Spleen (tissue), 11 donors: ENCODE results near the gene PBOV1. TPM values are rescaled to one million over a fixed set of nuclear protein-coding genes. Genes with fewer than 3 reads are reported as not detected.

Source experiments
- DNase-seq: peaks from one replicate; pipeline ENCODE4 v3.0.0-alpha.2; 2020
- H3K27ac ChIP-seq, 8 donors: fragments of 200-600 bp; sonication (generic) in 7 of 8; 1 replicate in 4 of 8; 2 replicates in 4 of 8; pipeline versions ENCODE4 v1.5.0 to v1.8.0; 2016 to 2021; ENCODE audit warnings: inconsistent platforms in 4 of 8, mild to moderate bottlenecking in 4 of 8, moderate library complexity in 1 of 8
- H3K27me3 ChIP-seq, 7 donors: fragments of 200-600 bp; sonication (generic) in 6 of 7; replicated peaks in 1 of 7; 1 replicate in 4 of 7; 2 replicates in 3 of 7; pipeline versions ENCODE4 v1.5.0 to v1.8.0; 2016 to 2021; ENCODE audit warnings: inconsistent platforms in 3 of 7, mild to moderate bottlenecking in 1 of 7
- H3K36me3 ChIP-seq, 6 donors: fragments of 200-600 bp; sonication (generic) in 5 of 6; 1 replicate in 4 of 6; 2 replicates in 2 of 6; pipeline versions ENCODE4 v1.5.0 to v1.8.0; 2016 to 2021; ENCODE audit warnings: inconsistent platforms in 2 of 6
- H3K4me1 ChIP-seq, 6 donors: fragments of 200-600 bp; sonication (generic) in 5 of 6; 1 replicate in 3 of 6; 2 replicates in 3 of 6; pipeline versions ENCODE4 v1.5.0 to v1.8.0; 2016 to 2021; ENCODE audit warnings: inconsistent platforms in 3 of 6
- H3K4me3 ChIP-seq, 8 donors: fragments of 200-600 bp; sonication (generic) in 7 of 8; 1 replicate in 4 of 8; 2 replicates in 4 of 8; pipeline versions ENCODE4 v1.5.0 to v1.8.0; 2016 to 2021; ENCODE audit warnings: inconsistent platforms in 4 of 8, mild to moderate bottlenecking in 4 of 8, moderate library complexity in 2 of 8
- H3K9me3 ChIP-seq, 8 donors: fragments of 200-600 bp; sonication (generic) in 7 of 8; 1 replicate in 4 of 8; 2 replicates in 4 of 8; pipeline versions ENCODE4 v1.5.0 to v1.8.0; 2016 to 2021; ENCODE audit warnings: inconsistent platforms in 4 of 8
- POLR2A ChIP-seq, 3 donors: fragments of 450-650 bp; IDR thresholded peaks; one replicate each; pipeline ENCODE4 v1.5.1; 2017; ENCODE audit warnings: antibody characterized with exemption in 3 of 3, mild to moderate bottlenecking in 1 of 3
- POLR2AphosphoS5 ChIP-seq, 3 donors: sonication (generic); formaldehyde crosslinking; IDR thresholded peaks; one replicate each; pipeline ENCODE4 v1.5.1; 2017; ENCODE audit warnings: antibody characterized with exemption in 3 of 3
- WGBS, 5 donors: extraction: QIAGEN DNeasy Blood & Tissue Kit in 3 of 5; methylation state at CpG; one replicate each; pipeline versions ENCODE4 v1.1.5 to v1.1.7; 2013 to 2018; 5-methylcytosine and 5-hydroxymethylcytosine counted together
- intact Hi-C: fragments of 100-400 bp; cut with DNase I; formaldehyde crosslinking; loops from one replicate; pipeline ENCODE4 v1.15.0; 2023; ENCODE audit warnings: low total_unique reads
- polyA plus RNA-seq, 3 donors: library from polyadenylated mRNA; stranded (reverse); fragments of 200-250 nt; gene quantifications; one replicate each; pipeline ENCODE4 v1.2.1, GENCODE V29; 2013
- total RNA-seq, 7 donors: library from RNA; depleted of rRNA in 3 of 7; stranded (reverse); fragments of >200 nt in 3 of 7; fragmentation: NEBNext Ultra II Directional in 4 of 7; extraction: Animal tissue kit (Norgen Biotek cat#: 25700) in 4 of 7; gene quantifications; one replicate each; pipeline versions ENCODE4 v1.1.0 to v1.2.1, GENCODE V29; 2016 to 2021
- TF ChIP-seq, protein P1 (sequence below), 11 experiments: fragments of 200-600 bp in 7 of 11; fragments of 450-650 bp in 4 of 11; sonication (generic) in 4 of 11; IDR thresholded peaks in 8 of 11; conservative IDR thresholded peaks in 3 of 11; 1 replicate in 7 of 11; 2 replicates in 4 of 11; pipeline versions ENCODE4 v1.4.0 to v1.8.0; 2016 to 2021; ENCODE audit warnings: antibody characterized with exemption in 11 of 11, inconsistent platforms in 4 of 11, mild to moderate bottlenecking in 1 of 11
- donor health status: healthy with polysubstance abuse.
- donor health status: DM: no; HTN: no; CAD: no; lungs with moderate emphysema.
- donor health status: DM: no; HTN: no; CAD: no.
- donor health status: Bipolar disorder and iron deficiency.
- donor health status: healthy.
- donor health status: DM: no; HTN: no; CAD: no.
- donor health status: DM: yes; HTN: yes; CAD: no.

PBOV1 gene
- total and polyA plus RNA-seq, 10 donors: not detected

GRCh38 chr6:138184230-138184629 lies 34.1 kb downstream of the PBOV1 start:
- TF ChIP-seq, protein P1, sequence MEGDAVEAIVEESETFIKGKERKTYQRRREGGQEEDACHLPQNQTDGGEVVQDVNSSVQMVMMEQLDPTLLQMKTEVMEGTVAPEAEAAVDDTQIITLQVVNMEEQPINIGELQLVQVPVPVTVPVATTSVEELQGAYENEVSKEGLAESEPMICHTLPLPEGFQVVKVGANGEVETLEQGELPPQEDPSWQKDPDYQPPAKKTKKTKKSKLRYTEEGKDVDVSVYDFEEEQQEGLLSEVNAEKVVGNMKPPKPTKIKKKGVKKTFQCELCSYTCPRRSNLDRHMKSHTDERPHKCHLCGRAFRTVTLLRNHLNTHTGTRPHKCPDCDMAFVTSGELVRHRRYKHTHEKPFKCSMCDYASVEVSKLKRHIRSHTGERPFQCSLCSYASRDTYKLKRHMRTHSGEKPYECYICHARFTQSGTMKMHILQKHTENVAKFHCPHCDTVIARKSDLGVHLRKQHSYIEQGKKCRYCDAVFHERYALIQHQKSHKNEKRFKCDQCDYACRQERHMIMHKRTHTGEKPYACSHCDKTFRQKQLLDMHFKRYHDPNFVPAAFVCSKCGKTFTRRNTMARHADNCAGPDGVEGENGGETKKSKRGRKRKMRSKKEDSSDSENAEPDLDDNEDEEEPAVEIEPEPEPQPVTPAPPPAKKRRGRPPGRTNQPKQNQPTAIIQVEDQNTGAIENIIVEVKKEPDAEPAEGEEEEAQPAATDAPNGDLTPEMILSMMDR (IDR thresholded peaks at IDR 0.05 in 8 of 11, conservative IDR thresholded peaks at IDR 0.05 in 3 of 11): no peak
- TF ChIP-seq POLR2A (IDR thresholded peaks at IDR 0.05) (no peak), POLR2AphosphoS5 (IDR thresholded peaks at IDR 0.05) (no peak)
- Histone ChIP-seq H3K27me3 (peaks cover 0 to 22% (median 0%) of the 10 kb centered on the region in 7 donors), H3K4me1 (no peaks in the 10 kb centered on the region), H3K36me3 (no peaks in the 10 kb centered on the region), H3K4me3 (no peak overlapping the region), H3K9me3 (peaks cover 0 to 4% (median 0%) of the 10 kb centered on the region in 8 donors), H3K27ac (no peak overlapping the region)
- intact Hi-C loops: no loop called here
- no peak for DNase-seq
- WGBS, 5 donors: 79 to 91% (median 84%) methylated on average over 3 of the region's 3 CpGs

- Histone ChIP-seq H3K4me3 (no peak overlapping the region), H3K4me1 (no peaks in the 10 kb centered on the region), H3K27ac (no peak overlapping the region), H3K9me3 (peaks cover 0 to 8% (median 4%) of the 10 kb centered on the region in 8 donors), H3K27me3 (peaks cover 0 to 22% (median 0%) of the 10 kb centered on the region in 7 donors), H3K36me3 (no peaks in the 10 kb centered on the region)
- DNase-seq: no peak
- no peak for TF ChIP-seq POLR2AphosphoS5 (IDR thresholded peaks at IDR 0.05)
- TF ChIP-seq, protein P1 (IDR thresholded peaks at IDR 0.05 in 8 of 11, conservative IDR thresholded peaks at IDR 0.05 in 3 of 11): no peak
- no peak for TF ChIP-seq POLR2A (IDR thresholded peaks at IDR 0.05)
- 73 to 95% (median 84%) methylated on average over 4 of the region's 4 CpGs for WGBS, 5 donors
- intact Hi-C loops: no loop called here
Measured at GRCh38 chr6:138183790-138184134, 34.5 kb downstream of the PBOV1 start.

DNA sequence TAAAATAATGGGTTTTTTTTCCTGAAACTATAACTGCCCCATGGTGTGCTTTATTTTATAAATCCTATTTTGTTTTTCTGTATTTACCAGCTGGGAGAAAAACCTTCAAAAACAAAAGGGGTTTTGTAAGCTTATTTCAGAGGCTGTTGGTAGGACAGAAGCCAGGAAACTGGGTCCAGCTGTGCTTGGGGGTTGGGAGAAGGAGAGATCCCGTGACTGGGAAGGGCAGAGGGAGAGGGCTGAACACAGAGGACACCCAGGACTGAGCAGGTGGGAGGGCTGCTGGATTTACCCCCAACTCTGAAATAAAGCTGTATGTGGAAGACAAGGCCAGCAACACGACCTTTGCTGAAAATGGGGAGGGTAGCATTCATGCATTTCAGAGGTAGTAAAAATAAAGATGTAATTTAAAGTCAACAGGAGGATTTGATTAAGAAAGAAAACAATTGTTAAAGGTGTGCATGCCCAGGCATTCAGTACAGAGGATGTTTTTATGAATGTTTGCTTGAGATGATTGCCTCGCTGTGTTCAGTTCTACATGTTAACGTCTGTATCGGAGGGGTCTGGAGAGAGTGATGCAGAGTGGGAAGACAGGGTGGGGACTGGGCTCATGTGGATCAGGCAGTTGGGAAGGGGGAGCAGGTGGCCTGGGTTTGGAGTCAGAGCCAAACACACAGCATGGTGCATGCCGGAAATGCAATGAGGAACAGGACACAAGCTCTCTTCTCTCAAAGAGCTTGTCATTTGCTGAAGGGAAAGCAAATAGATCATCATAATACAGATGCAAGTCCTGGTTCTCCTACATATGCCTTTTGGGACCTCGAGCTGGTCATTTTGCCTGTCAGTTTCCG lies 35.1 kb downstream of the PBOV1 start:
- no peaks in the 10 kb centered on the region for H3K4me1 ChIP-seq
- H3K4me3 ChIP-seq: no peak overlapping the region
- intact Hi-C loops: no loop called here
- WGBS, 5 donors: 70 to 85% (median 77%) methylated on average over 8 of the region's 8 CpGs
- peaks cover 0 to 14% (median 9%) of the 10 kb centered on the region in 8 donors for H3K9me3 ChIP-seq
- H3K27me3 ChIP-seq: peaks cover 0 to 22% (median 0%) of the 10 kb centered on the region in 7 donors
- DNase-seq: no peak
- TF ChIP-seq, protein P1 (IDR thresholded peaks at IDR 0.05 in 8 of 11, conservative IDR thresholded peaks at IDR 0.05 in 3 of 11): no peak
- TF ChIP-seq POLR2A (IDR thresholded peaks at IDR 0.05) (no peak), POLR2AphosphoS5 (IDR thresholded peaks at IDR 0.05) (no peak)
- H3K27ac ChIP-seq: no peak overlapping the region
- H3K36me3 ChIP-seq: no peaks in the 10 kb centered on the region

- WGBS, 5 donors: 81 to 93% (median 88%) methylated on average over 2 of the region's 2 CpGs
- intact Hi-C loops: no loop called here
- no peak overlapping the region for H3K4me3 ChIP-seq
Measured at GRCh38 chr6:138176652-138177232, 41.5 kb downstream of the PBOV1 start.

More at GRCh38 chr6:138176652-138177232, 41.5 kb downstream of the PBOV1 start:
- Histone ChIP-seq H3K27ac (no peak overlapping the region), H3K27me3 (peaks cover 0 to 21% (median 0%) of the 10 kb centered on the region in 7 donors), H3K9me3 (peaks cover 3 to 43% (median 38%) of the 10 kb centered on the region in 8 donors), H3K36me3 (no peaks in the 10 kb centered on the region), H3K4me1 (no peaks in the 10 kb centered on the region)
- no peak for DNase-seq
- TF ChIP-seq POLR2A (IDR thresholded peaks at IDR 0.05) (no peak), POLR2AphosphoS5 (IDR thresholded peaks at IDR 0.05) (no peak)
- TF ChIP-seq, protein P1 (IDR thresholded peaks at IDR 0.05 in 8 of 11, conservative IDR thresholded peaks at IDR 0.05 in 3 of 11): no peak
